Kidney epithelial cell (primary cell): Measurements from ENCODE around the gene PRR20A. TPM values are rescaled to one million over a fixed set of nuclear protein-coding genes. Genes with fewer than 3 reads are reported as not detected.
"Not testable (repeated sequence)": the region's sequence is repeated elsewhere in the genome, so short reads cannot be mapped to it uniquely, and the experiment has no call there.

Experiments
- DNase-seq: peaks from one replicate; pipeline ENCODE4 v3.0.0-alpha.2; 2010; ENCODE audit warnings: low read depth
- H3K27me3 ChIP-seq: 2 replicates; pipeline ENCODE4 v1.6.0; 2011; ENCODE audit warnings: low read length; ENCODE audit not compliant: control insufficient read depth, insufficient read depth
- H3K36me3 ChIP-seq: 2 replicates; pipeline ENCODE4 v1.5.1; 2011; ENCODE audit warnings: low read length; ENCODE audit not compliant: control insufficient read depth, insufficient read depth
- H3K4me3 ChIP-seq: 2 replicates; pipeline ENCODE4 v1.5.1; 2011; ENCODE audit warnings: low read depth, mild to moderate bottlenecking, control low read depth, low read length
- total RNA-seq: library from RNA; depleted of rRNA; stranded (reverse); fragments of >200 nt; gene quantifications from 2 replicates; pipeline ENCODE4 v1.2.3, GENCODE V29; 2015
- TF ChIP-seq, protein P1 (sequence below): IDR thresholded peaks from 2 replicates; pipeline ENCODE4 v1.5.1; 2011; ENCODE audit warnings: mild to moderate bottlenecking, moderate library complexity, low read length, control low read depth, inconsistent platforms; ENCODE audit not compliant: insufficient read depth, poor library complexity, severe bottlenecking

The PRR20A gene
- total RNA-seq, 1 donor from 2014 or later, result not detected

GRCh38 chr13:57138988-57139387 is 1.7 kb upstream of the PRR20A start:
- Histone ChIP-seq H3K36me3 (no peaks in the 10 kb centered on the region), H3K27me3 (no peaks in the 10 kb centered on the region), H3K4me3 (no peak overlapping the region)
- DNase-seq, result no peak
- TF ChIP-seq, protein P1, sequence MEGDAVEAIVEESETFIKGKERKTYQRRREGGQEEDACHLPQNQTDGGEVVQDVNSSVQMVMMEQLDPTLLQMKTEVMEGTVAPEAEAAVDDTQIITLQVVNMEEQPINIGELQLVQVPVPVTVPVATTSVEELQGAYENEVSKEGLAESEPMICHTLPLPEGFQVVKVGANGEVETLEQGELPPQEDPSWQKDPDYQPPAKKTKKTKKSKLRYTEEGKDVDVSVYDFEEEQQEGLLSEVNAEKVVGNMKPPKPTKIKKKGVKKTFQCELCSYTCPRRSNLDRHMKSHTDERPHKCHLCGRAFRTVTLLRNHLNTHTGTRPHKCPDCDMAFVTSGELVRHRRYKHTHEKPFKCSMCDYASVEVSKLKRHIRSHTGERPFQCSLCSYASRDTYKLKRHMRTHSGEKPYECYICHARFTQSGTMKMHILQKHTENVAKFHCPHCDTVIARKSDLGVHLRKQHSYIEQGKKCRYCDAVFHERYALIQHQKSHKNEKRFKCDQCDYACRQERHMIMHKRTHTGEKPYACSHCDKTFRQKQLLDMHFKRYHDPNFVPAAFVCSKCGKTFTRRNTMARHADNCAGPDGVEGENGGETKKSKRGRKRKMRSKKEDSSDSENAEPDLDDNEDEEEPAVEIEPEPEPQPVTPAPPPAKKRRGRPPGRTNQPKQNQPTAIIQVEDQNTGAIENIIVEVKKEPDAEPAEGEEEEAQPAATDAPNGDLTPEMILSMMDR, result no peak

DNA sequence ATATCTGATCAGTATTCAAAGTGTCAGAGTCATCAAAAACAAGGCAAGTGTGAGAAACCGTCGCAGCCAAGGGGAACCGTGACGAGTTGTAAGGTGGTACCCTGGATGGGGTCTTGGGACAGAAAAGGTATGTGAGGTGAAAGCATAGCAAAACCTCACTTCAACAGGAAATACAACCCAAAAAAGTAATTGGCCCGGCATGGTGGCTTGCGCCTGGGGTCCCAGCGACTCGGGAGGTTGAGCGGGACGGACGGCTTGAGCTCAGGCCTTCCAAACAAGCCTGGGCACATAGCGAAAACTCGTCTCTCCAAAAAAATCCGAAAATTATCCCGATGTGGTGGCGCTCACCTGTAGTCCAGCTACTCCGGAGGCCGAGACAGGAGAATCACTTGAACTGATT is 937 bp upstream of the PRR20A start:
- not testable (repeated sequence) for H3K27me3 ChIP-seq, H3K4me3 ChIP-seq, DNase-seq

DNA sequence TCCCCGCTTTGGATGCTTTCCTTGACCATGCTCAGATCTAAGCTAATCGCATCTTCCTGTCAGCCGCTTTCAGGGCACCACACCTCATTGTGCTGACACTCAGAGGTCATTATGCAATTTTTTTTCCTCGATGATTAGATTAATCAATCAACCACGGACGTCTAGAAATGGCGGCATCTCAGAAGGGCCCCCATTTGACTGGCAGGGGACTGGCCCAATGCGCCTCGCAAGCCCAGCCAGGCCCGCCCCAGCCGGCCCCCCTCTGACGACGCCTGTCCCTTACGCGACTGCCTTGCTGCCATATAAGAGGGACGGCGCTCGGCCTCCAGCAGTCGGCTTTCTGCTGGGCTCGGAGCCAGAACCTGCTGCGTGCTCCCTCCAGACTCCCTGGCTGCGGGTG is 6.5 kb downstream of the PRR20A start, which contains the start of gene PRR20B:
TSS of gene PRR20B (plus strand) at position 301 of the 400 bp plus-strand sequence. CDS start 387 bp downstream, outside the sequence.
- not testable (repeated sequence) for H3K4me3 ChIP-seq, H3K27me3 ChIP-seq, H3K36me3 ChIP-seq, DNase-seq

More for the DNA sequence above, 937 bp upstream of the PRR20A start:
- H3K36me3 ChIP-seq, result not testable (repeated sequence)

DNA sequence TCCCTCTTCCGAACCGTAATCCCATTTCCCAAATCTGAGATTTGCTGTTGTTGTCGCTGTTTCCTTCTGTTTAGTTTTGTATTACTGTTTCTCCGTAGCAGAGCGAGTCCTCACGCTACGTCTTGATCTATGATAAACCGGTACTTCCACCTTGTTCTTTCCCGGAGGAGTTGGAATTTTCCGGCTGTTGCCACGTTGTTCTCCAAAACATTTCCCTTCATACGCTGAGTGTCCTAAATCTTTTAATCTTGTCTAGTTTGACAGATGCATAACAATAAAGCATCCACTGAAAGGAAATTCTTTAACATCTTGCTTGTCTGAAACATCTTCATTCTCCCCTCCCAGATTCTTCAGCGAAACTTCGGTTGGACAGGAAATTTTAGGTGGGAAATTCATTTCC is 7.4 kb downstream of the PRR20A start:
- not testable (repeated sequence) for H3K4me3 ChIP-seq, H3K27me3 ChIP-seq, H3K36me3 ChIP-seq, DNase-seq

- not testable (repeated sequence) for DNase-seq, H3K27me3 ChIP-seq, H3K36me3 ChIP-seq, H3K4me3 ChIP-seq
Observed at GRCh38 chr13:57153761-57154160, 13.0 kb downstream of the PRR20A start, which contains the start of gene PRR20C. PRR20C (plus strand) TSS chr13:57154061; CDS start chr13:57154448, 387 bp downstream.

DNA sequence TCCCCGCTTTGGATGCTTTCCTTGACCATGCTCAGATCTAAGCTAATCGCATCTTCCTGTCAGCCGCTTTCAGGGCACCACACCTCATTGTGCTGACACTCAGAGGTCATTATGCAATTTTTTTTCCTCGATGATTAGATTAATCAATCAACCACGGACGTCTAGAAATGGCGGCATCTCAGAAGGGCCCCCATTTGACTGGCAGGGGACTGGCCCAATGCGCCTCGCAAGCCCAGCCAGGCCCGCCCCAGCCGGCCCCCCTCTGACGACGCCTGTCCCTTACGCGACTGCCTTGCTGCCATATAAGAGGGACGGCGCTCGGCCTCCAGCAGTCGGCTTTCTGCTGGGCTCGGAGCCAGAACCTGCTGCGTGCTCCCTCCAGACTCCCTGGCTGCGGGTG is 19.6 kb downstream of the PRR20A start, which contains the start of gene PRR20D:
TSS of gene PRR20D (plus strand) at position 301 of the 400 bp plus-strand sequence. CDS start 387 bp downstream, outside the sequence.
- not testable (repeated sequence) for H3K27me3 ChIP-seq, DNase-seq, H3K36me3 ChIP-seq, H3K4me3 ChIP-seq

DNA sequence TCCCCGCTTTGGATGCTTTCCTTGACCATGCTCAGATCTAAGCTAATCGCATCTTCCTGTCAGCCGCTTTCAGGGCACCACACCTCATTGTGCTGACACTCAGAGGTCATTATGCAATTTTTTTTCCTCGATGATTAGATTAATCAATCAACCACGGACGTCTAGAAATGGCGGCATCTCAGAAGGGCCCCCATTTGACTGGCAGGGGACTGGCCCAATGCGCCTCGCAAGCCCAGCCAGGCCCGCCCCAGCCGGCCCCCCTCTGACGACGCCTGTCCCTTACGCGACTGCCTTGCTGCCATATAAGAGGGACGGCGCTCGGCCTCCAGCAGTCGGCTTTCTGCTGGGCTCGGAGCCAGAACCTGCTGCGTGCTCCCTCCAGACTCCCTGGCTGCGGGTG is 26.2 kb downstream of the PRR20A start, which contains the start of gene PRR20E:
TSS of gene PRR20E (plus strand) at position 301 of the 400 bp plus-strand sequence. CDS start 387 bp downstream, outside the sequence.
- not testable (repeated sequence) for H3K27me3 ChIP-seq, H3K4me3 ChIP-seq, DNase-seq, H3K36me3 ChIP-seq

- H3K36me3 ChIP-seq, result no peaks in the 10 kb centered on the region
- TF ChIP-seq, protein P1, result no peak
- DNase-seq, result no peak
- H3K4me3 ChIP-seq, result no peak overlapping the region
- H3K27me3 ChIP-seq, result no peaks in the 10 kb centered on the region
Observed at GRCh38 chr13:57191667-57192066, 50.9 kb downstream of the PRR20A start.

Other genes starting within 250 kb of the PRR20A start
- not detected in 2 replicates for gene PRR20B, start 6.6 kb downstream of the PRR20A start, total RNA-seq
- not detected in 2 replicates for gene PRR20C, start 13.1 kb downstream of the PRR20A start, total RNA-seq
- not detected in 2 replicates for gene PRR20D, start 19.7 kb downstream of the PRR20A start, total RNA-seq
- gene PRR20E, start 26.3 kb downstream of the PRR20A start, total RNA-seq, result not detected in 2 replicates